ENCODE measurements around the gene ZNF594.
"Not testable (repeated sequence)": the region's sequence is repeated elsewhere in the genome, so short reads cannot be mapped to it uniquely, and the experiment has no call there.

The ZNF594 gene

GRCh38 chr17:5203178-5203907 is 11.7 kb upstream of the ZNF594 start:
- no peak for DNase-seq

DNA sequence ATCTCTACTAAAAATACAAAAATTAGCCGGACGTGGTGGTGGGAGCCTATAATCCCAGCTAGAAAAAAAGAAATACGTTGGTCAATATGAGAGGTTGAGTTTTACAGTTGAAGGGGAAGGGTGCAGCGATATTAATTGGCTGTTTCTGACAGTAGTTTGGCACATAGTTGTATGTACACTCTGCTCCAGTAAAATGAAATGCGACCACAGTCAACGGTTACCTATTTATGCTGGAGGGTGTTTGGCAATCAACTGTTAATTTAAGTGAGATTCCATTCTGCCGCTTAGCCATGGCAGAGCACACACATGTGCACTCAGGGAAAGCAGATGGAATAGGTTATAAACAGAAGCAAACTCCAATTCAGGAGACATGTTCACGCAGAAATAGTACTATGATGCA is 9.3 kb upstream of the ZNF594 start:
- no peak for DNase-seq

DNA sequence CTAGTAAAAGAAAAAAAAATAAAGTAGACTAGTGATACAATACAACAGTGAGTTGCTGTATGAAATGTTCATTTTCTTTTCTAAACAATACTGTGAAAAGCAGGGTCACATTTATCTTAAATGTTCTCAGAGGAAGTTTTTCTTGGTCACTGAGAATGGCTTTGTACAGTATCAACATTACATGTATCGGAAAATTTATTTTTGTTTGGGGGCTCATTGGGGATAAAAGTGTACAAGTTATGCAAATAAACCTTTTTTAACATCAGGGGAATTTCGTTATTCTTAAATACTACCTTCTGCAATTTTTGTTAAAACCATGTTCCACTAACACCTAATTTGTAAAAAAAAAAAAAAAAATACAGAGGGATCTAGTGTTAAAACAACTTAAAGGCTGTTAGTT is 8.7 kb upstream of the ZNF594 start:
- no peak for DNase-seq

DNA sequence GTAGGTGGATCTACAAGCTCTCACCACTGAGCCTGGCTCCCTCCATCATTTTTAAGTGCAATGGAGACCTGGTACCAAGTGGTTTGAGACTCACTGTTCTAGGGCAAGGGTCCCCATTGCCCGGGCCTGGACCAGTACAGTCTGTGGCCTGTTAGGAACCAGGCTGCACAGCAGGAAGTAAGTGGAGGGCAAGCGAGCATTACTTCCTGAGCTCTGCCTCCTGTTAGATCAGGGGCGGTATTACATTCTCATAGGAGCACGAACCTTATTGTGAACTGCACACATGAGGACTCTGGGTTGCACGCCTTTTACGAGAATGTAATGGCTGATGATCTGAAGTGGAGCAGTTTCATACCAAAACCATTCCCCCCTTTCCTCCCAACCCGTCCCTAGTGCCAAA is 6.8 kb upstream of the ZNF594 start:
- no peak for DNase-seq

DNA sequence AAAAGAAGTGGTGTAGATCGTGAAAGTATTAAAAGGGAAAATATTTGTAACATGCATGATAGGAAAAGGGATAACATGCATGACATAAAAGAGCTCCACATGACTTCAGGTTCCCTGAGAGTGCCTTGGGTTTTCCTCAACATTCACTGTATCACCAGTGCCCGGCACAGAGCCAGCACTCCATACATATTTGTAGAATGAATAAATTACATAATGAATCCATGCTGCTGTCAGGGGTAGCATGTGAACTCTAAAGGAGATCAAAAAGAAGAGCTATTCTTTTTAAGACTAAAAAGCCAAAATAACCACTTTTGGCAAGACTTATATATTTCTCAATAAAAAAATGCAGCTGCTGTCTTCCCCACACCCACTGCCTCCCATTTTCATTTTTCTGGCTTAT is 2.7 kb upstream of the ZNF594 start:
- DNase-seq = no peak

GRCh38 chr17:5184288-5184687 is 7.4 kb downstream of the ZNF594 start:
- DNase-seq = no peak

- no peak for DNase-seq
Measured at GRCh38 chr17:5183410-5183793, 8.3 kb downstream of the ZNF594 start.

DNA sequence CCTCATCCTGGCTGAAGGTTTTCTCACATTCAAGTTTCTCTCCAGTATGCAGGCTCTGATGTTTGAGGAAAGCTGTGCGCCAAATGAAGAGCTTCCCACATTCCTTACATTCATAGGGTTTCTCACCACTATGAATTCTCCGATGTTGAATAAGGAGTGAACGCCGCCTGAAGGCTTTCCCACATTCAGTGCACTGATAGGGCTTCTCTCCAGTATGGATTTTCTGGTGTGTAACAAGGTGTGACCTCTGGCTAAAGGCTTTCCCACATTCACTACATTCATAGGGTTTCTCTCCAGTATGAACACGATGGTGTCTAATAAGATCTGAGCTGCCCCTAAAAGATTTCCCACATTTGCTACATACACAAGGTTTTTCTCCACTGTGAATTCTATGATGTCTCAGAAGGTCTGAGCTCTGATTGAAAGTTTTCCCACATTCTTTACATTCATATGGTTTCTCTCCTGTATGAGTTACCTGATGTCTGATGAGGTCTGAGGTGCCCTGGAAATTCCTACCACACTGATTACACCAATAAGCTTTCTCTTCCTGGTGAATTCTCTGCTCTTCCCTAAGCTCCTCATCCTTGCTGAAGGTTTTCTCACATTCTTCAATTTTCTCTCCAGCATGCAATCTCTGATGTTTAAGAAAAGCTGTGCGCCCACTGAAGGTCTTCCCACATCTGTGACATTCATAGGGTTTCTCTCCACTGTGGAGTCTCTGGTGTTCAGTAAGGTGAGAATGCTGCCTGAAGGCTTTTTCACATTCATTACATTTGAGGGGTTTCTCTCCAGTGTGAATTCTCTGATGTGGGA is 8.9 kb downstream of the ZNF594 start:
- DNase-seq = no peak

GRCh38 chr17:5181509-5182305 is 10.0 kb downstream of the ZNF594 start:
- DNase-seq = no peak

DNA sequence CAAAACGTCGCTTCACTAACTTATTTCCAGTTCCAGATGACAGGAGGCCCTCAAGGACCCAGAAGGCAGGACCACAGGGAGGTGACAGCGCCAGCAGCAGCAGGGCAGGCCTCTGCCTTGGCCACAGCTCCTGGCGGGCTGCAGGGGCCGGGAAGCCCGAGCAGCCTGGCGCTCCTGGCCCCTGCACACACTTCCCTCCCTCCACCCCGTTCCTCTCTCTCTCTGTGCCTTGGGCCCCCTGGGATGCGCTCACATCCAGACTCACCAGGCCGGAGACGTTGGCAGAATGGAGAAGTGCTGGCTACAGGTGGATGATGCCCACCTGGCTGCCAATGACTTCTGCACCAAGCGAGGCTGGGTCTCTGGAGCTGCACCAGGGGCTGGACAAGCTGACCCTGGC is 12.7 kb downstream of the ZNF594 start:
- no peak for DNase-seq

DNA sequence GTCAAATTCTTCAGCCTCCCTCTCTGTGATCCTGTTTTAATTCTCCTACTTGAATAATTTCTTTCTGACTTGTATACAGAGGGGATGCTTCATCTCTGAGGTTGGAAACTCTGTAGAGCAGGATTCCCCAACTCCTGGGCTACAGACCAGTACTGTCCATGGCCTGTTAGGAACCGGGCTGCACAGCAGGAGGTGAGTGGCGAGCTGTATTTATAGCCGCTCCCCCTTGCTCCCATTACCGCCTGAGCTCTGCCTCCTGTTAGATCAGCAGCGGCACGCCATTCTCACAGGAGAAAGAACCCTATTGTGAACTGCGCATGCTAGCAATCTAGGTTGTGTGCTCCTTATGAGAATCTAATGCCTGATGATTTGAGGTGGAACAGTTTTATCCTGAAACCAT is 16.6 kb downstream of the ZNF594 start:
- not testable (repeated sequence) for DNase-seq

GRCh38 chr17:5165791-5166564 is 25.7 kb downstream of the ZNF594 start:
- DNase-seq = not testable (repeated sequence)

- DNase-seq = no peak
Measured at GRCh38 chr17:5164436-5164835, 27.2 kb downstream of the ZNF594 start.

DNA sequence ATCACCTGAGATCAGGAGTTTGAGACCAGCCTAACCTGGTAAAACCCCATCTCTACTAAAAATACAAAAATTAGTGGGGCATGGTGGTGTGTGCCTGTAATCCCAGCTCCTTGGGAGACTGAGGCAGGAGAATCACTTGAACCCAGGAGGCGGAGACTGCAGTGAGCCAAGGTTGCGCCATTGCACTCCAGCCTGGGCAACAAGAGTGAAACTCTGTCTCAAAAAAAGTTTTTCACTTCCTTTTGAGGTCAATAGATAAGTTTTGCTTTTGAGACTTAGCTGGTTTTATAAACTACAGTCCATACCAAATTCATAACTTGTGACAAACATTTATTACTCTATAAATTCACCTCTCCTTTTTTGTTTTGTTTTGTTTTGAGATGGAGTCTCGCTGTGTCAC is 29.9 kb downstream of the ZNF594 start:
- DNase-seq = not testable (repeated sequence)

DNA sequence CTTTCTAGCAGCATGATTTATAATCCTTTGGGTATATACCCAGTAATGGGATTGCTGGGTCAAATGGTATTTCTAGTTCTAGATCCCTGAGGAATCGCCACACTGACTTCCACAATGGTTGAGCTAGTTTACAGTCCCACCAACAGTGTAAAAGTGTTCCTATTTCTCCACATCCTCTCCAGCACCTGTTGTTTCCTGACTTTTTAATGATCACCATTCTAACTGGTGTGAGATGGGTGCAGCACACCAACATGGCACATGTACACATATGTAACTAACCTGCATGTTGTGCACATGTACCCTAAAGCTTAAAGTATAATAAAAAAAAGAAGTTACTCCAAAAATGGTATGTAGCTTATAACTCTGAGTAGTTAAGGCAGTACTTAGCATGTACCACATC is 31.0 kb downstream of the ZNF594 start:
- DNase-seq = not testable (repeated sequence)

- not testable (repeated sequence) for DNase-seq
Measured at GRCh38 chr17:5146122-5146521, 45.5 kb downstream of the ZNF594 start.

- not testable (repeated sequence) for DNase-seq
Measured at GRCh38 chr17:5142877-5143276, 48.8 kb downstream of the ZNF594 start.

DNA sequence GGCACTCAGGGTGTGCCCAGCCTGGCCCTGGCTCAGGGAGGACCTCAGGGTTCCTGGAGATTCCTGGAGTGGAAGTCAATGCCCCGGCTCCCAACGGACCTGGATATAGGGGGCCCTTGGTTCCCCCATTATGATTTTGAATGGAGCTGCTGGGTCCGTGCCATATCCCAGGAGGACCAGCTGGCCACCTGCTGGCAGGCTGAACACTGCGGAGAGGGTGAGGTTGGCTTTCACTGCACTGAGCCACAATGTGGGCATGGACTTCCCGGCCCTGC is 52.3 kb downstream of the ZNF594 start:
- DNase-seq = no peak

DNA sequence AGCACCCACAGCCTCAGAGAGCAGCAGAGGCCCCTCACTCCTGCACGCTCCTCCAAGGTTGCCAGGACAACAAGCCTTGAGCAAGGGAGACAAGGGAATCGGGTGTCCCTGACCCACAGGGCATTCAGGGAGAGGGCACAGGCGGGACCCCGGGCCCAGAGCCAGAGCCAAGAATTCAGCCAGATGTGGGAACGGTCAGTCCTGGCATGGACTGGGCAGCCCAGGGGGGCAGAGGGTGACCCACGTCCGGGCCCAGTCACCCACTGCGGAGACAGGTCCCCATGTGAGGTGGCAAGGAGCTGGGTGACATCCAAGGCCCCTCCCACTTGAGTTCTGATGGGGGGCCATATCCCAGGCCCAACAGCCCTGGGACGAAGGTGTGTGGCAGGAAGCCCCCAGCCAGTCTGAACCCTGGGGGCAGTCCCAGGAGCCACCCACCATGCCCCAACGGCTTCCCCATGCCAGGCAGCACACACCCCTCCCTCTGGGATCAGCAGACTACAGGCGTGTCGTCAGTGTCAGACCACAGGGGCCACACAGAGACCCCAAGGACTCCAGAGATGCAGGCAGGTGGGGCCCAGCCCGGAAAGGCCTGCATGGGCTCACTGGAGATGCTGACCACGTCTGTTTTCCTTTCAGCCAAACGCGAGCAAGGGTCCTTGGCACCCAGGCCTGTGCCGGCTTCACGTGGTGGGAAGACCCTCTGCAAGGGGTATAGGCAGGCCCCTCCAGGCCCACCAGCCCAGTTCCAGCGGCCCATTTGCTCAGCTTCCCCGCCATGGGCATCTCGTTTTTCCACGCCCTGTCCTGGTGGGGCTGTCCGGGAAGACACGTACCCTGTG is 52.8 kb downstream of the ZNF594 start:
- no peak for DNase-seq

- not testable (repeated sequence) for DNase-seq
Measured at GRCh38 chr17:5138198-5138544, 53.5 kb downstream of the ZNF594 start.

Measured in nucleus accumbens (tissue), 56 donors.